Keratinocyte (primary cell): ENCODE measurements around the gene RERG. TPM values are rescaled to one million over a fixed set of nuclear protein-coding genes. Genes with fewer than 3 reads are reported as not detected.

Experiments used
- DNase-seq: peaks from one replicate; pipeline ENCODE4 v3.0.0-alpha.2; 2011; ENCODE audit warnings: low read depth, missing footprints, low spot score
- FAIRE-seq: peaks from 2 replicates; lab custom pipeline; 2011; peaks lifted over from hg19 to GRCh38; lab: Jason Lieb, UNC
- H2AFZ ChIP-seq: 2 replicates; pipeline ENCODE4 v1.6.0; 2012; ENCODE audit warnings: low read length, control low read depth, inconsistent platforms; ENCODE audit not compliant: control insufficient read depth
- H3K27ac ChIP-seq: 2 replicates; pipeline ENCODE4 v1.5.1; 2011; ENCODE audit warnings: low read length; ENCODE audit not compliant: control insufficient read depth, insufficient read depth
- H3K27me3 ChIP-seq: 3 replicates; pipeline ENCODE4 v1.6.0; 2011; ENCODE audit warnings: low read length; ENCODE audit not compliant: control insufficient read depth, insufficient read depth; ENCODE audit errors: extremely low read depth
- H3K36me3 ChIP-seq, 2 experiments: 2 replicates in 1 of 2; 3 replicates in 1 of 2; pipeline ENCODE4 v1.5.1; 2011; ENCODE audit warnings: low read length in 2 of 2, mild to moderate bottlenecking in 1 of 2; ENCODE audit not compliant: control insufficient read depth in 2 of 2, insufficient read depth in 2 of 2; ENCODE audit errors: extremely low read depth in 1 of 2
- H3K4me1 ChIP-seq: 3 replicates; pipeline ENCODE4 v1.5.1; 2011; ENCODE audit warnings: low read length; ENCODE audit not compliant: control insufficient read depth, insufficient read depth; ENCODE audit errors: extremely low read depth
- H3K4me2 ChIP-seq: 3 replicates; pipeline ENCODE4 v1.6.0; 2011; ENCODE audit warnings: low read depth, low read length; ENCODE audit not compliant: control insufficient read depth, insufficient read depth; ENCODE audit errors: extremely low read depth
- H3K4me3 ChIP-seq, 3 experiments: fragments of 200-600 bp in 1 of 3; sonication (generic) in 1 of 3; 2 replicates in 2 of 3; 3 replicates in 1 of 3; pipeline ENCODE4 v1.5.1; 2011 to 2016; ENCODE audit warnings: low read length in 3 of 3, mild to moderate bottlenecking in 3 of 3, control low read depth in 2 of 3, inconsistent platforms in 1 of 3, low read depth in 1 of 3, mixed read lengths in 1 of 3, mixed run types in 1 of 3, moderate library complexity in 1 of 3; ENCODE audit not compliant: control insufficient read depth in 2 of 3, insufficient read depth in 2 of 3; ENCODE audit errors: extremely low read depth in 1 of 3
- H3K79me2 ChIP-seq: 2 replicates; pipeline ENCODE4 v1.6.0; 2012; ENCODE audit warnings: low read length; ENCODE audit not compliant: control insufficient read depth, insufficient read depth
- H3K9ac ChIP-seq: 3 replicates; pipeline ENCODE4 v1.6.0; 2011; ENCODE audit warnings: low read length; ENCODE audit not compliant: control insufficient read depth, insufficient read depth; ENCODE audit errors: extremely low read depth
- H3K9me1 ChIP-seq: 3 replicates; pipeline ENCODE4 v1.6.0; 2011; ENCODE audit warnings: low read length; ENCODE audit not compliant: control insufficient read depth, insufficient read depth; ENCODE audit errors: extremely low read depth
- H3K9me3 ChIP-seq: 2 replicates; pipeline ENCODE4 v1.5.1; 2012; ENCODE audit warnings: low read depth, low read length; ENCODE audit not compliant: control insufficient read depth
- H4K20me1 ChIP-seq: 3 replicates; pipeline ENCODE4 v1.6.0; 2011; ENCODE audit warnings: low read length; ENCODE audit not compliant: control insufficient read depth, insufficient read depth; ENCODE audit errors: extremely low read depth
- CTCF ChIP-seq, 3 experiments: IDR thresholded peaks in 1 of 3; conservative IDR thresholded peaks in 1 of 3; optimal IDR thresholded peaks in 1 of 3; 2 replicates in 2 of 3; 3 replicates in 1 of 3; pipeline versions ENCODE3 to v1.5.1; 2011; ENCODE audit warnings: low read length in 3 of 3, mild to moderate bottlenecking in 3 of 3, moderate library complexity in 2 of 3, control low read depth in 1 of 3, inconsistent platforms in 1 of 3; ENCODE audit not compliant: insufficient read depth in 2 of 3; ENCODE audit errors: extremely low read depth in 1 of 3
- EZH2 ChIP-seq: IDR thresholded peaks from one replicate; pipeline ENCODE4 v1.6.1; 2012; ENCODE audit warnings: inconsistent platforms, mild to moderate bottlenecking, low read length, moderate library complexity
- dilution Hi-C: fragments of 300-500 bp; cut with MboI; formaldehyde crosslinking; loops from one replicate; pipeline ENCODE4 v1.7.0; 2020; ENCODE audit warnings: low sequenced_read_pairs; ENCODE audit not compliant: extremely low pct_ligation_motif_present
- polyA plus RNA-seq, 5 experiments: library from polyadenylated mRNA; depleted of rRNA in 3 of 5; stranded (reverse) in 3 of 5; stranded (forward) in 1 of 5; unstranded in 1 of 5; fragments of >200 nt; gene quantifications; 1 replicate in 1 of 5; 2 replicates in 3 of 5; 3 replicates in 1 of 5; pipeline versions ENCODE4 v1.2.1 to v1.2.3, GENCODE V29; 2011 to 2012; ENCODE audit warnings: missing spikeins in 2 of 5, low read depth in 1 of 5, low replicate concordance in 1 of 5

Gene RERG
- polyA plus RNA-seq, 1 donor (not counting 4 experiments of a cell fraction or from before 2014, with no cell fraction given) = not detected

- Histone ChIP-seq H3K4me1 (no peaks in the 10 kb centered on the region), H3K79me2 (no peaks in the 10 kb centered on the region), H3K9me3 (no peaks in the 10 kb centered on the region), H3K27ac (no peak overlapping the region), H3K9me1 (no peaks in the 10 kb centered on the region), H3K4me2 (no peak overlapping the region), H4K20me1 (no peaks in the 10 kb centered on the region), H3K9ac (no peak overlapping the region), H2AFZ (no peak overlapping the region), H3K36me3 (no peaks in the 10 kb centered on the region), H3K27me3 (no peaks in the 10 kb centered on the region), H3K4me3 (no peak overlapping the region)
- dilution Hi-C loops = no loop called here
- TF ChIP-seq EZH2 = no peak
- TF ChIP-seq CTCF (optimal IDR thresholded peaks at IDR 0.05 in 1 of 3, IDR thresholded peaks at IDR 0.05 in 1 of 3, conservative IDR thresholded peaks at IDR 0.05 in 1 of 3; ENCODE audit: extremely low read depth in 1 of 3, insufficient read depth in 2 of 3, low read length in 3 of 3) = no peak
- DNase-seq (no peak), FAIRE-seq (no peak)
Measured at GRCh38 chr12:15074351-15074750, 146.9 kb downstream of the RERG start.

DNA sequence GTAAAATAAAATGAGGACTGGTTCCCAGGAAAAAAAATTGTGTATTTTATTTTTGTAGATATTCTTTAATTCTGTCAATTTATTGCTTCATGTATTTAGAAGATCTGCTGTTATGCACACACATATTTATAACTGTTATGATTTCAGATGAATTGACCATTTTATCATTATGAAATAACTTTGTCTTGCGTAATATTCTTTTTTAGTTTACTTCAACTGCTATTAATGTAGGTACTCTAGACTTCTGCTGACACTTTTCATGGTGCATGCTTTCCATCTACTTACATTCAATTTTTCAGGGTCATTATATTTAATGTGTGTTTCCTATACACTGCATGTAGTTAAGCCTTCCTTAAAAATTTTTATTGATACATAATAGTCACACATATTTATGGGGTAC lies 162.1 kb downstream of the RERG start:
- no peak for DNase-seq
- TF ChIP-seq CTCF (optimal IDR thresholded peaks at IDR 0.05 in 1 of 3, IDR thresholded peaks at IDR 0.05 in 1 of 3, conservative IDR thresholded peaks at IDR 0.05 in 1 of 3; ENCODE audit: extremely low read depth in 1 of 3, insufficient read depth in 2 of 3, low read length in 3 of 3) = no peak
- TF ChIP-seq EZH2 = no peak
- Histone ChIP-seq H3K4me3 (no peak overlapping the region), H3K27me3 (no peaks in the 10 kb centered on the region), H3K36me3 (no peaks in the 10 kb centered on the region), H3K4me1 (no peaks in the 10 kb centered on the region), H3K9me1 (no peaks in the 10 kb centered on the region), H3K9me3 (no peaks in the 10 kb centered on the region), H2AFZ (no peak overlapping the region), H3K9ac (no peak overlapping the region), H3K4me2 (no peak overlapping the region), H3K27ac (no peak overlapping the region), H3K79me2 (no peaks in the 10 kb centered on the region), H4K20me1 (no peaks in the 10 kb centered on the region)
- dilution Hi-C loops = no loop called here
- FAIRE-seq = no peak

Other genes with a start within 250 kb of the RERG start
- gene PDE6H, start 248.4 kb downstream of the RERG start, polyA plus RNA-seq = not detected in 3 replicates
- 0.10 to 0.17 TPM (median 0.14 TPM) in 3 replicates for gene PTPRO, start 101.1 kb upstream of the RERG start, polyA plus RNA-seq